WTC11 (cell line): ENCODE results near the gene IL6R.

Experiments used
- CDX4 ChIP-seq: fragments of 250-450 bp; sonication (Bioruptor Pico); IDR thresholded peaks from 2 replicates; pipeline ENCODE4 v1.9.0; 2021; ENCODE audit warnings: moderate library complexity, mild to moderate bottlenecking, inconsistent platforms, borderline replicate concordance
- CTCF ChIP-seq: fragments of 200-600 bp; IDR thresholded peaks from 2 replicates; pipeline ENCODE4 v1.8.0; 2022; ENCODE audit warnings: antibody characterized with exemption
- FOXP1 ChIP-seq: sonication (generic); formaldehyde crosslinking; IDR thresholded peaks from 2 replicates; pipeline ENCODE4 v1.8.0; 2022; ENCODE audit warnings: missing genetic modification reagents, mild to moderate bottlenecking, moderate library complexity, borderline replicate concordance
- SMAD3 ChIP-seq: sonication (generic); formaldehyde crosslinking; IDR thresholded peaks from 2 replicates; pipeline ENCODE4 v1.8.0; 2022; ENCODE audit warnings: missing genetic modification reagents, mild to moderate bottlenecking, borderline replicate concordance
- TEAD4 ChIP-seq: sonication (generic); formaldehyde crosslinking; IDR thresholded peaks from 2 replicates; pipeline ENCODE4 v1.8.0; 2022; ENCODE audit warnings: mild to moderate bottlenecking, missing genetic modification reagents
- TP53 ChIP-seq: sonication (generic); formaldehyde crosslinking; IDR thresholded peaks from 2 replicates; pipeline ENCODE4 v1.8.1; 2023; ENCODE audit warnings: mild to moderate bottlenecking, missing genetic modification reagents
- USF1 ChIP-seq: sonication (generic); formaldehyde crosslinking; IDR thresholded peaks from 2 replicates; pipeline ENCODE4 v1.8.0; 2022; ENCODE audit warnings: mild to moderate bottlenecking, missing genetic modification reagents
- ZNF232 ChIP-seq: sonication (generic); formaldehyde crosslinking; IDR thresholded peaks from 2 replicates; pipeline ENCODE4 v1.8.0; 2022; ENCODE audit warnings: mild to moderate bottlenecking, missing genetic modification reagents

GRCh38 chr1:154497026-154497806, 92.1 kb downstream of the IL6R start:
- TF ChIP-seq CTCF (no peak), CDX4 (CRISPR knock-in tag) (no peak), ZNF232 (CRISPR knock-in tag) (no peak), FOXP1 (CRISPR knock-in tag) (no peak), TP53 (no peak), USF1 (CRISPR knock-in tag) (no peak), SMAD3 (CRISPR knock-in tag) (no peak), TEAD4 (CRISPR knock-in tag) (no peak)
